RPMI8226 (cell line): ENCODE measurements around the gene CALM3.
"Not testable (repeated sequence)": the region's sequence is repeated elsewhere in the genome, so short reads cannot be mapped to it uniquely, and the experiment has no call there.

Experiments used
- DNase-seq: peaks from one replicate; pipeline ENCODE4 v3.0.0-alpha.2; 2015

Gene CALM3

DNA sequence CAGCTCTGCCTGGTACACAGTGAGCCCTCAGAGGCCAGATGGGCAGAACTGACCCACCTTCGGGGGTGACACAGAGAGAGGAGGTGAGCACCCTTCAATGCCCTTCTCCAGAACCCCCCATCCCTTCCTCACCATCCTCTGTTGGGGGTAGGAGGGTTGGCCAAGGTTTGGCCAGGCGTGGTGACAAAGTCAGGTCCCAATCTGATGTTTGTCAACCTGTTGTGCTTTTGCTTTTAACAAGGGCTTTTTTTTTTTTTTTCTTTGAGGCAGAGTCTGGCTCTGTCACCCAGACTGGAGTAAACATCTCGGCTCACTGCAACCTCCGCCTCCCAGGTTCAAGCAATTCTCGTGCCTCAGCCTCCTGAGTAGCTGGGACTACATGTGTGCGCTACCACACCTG lies 16.5 kb downstream of the CALM3 start:
- no peak for DNase-seq

DNA sequence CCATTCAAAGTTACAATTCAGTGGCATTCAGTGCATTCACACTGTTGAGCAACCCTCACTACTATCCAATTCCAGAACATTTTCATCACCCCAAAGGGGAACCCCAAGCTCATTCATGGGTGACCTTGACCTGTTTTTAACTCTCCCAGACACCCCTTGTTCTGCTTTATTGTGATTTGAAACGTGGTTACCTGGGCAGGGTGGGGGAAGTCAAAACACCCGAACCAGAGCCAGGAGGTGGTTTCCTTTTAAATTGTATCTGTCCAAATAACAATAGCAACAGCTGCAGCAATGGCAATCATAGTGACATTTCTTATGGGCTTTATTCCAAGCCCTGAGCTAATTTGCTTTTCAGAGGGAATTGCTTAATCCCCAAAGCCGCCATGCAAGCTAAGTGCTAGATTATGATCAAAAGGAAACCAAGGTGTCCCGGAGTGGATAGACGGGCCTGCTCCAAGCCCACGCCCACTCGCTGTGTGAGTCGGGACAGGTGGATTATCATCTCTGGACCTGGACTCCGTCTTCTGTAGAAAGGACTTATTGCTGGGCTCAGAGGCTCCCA lies 17.6 kb downstream of the CALM3 start:
- no peak for DNase-seq

DNA sequence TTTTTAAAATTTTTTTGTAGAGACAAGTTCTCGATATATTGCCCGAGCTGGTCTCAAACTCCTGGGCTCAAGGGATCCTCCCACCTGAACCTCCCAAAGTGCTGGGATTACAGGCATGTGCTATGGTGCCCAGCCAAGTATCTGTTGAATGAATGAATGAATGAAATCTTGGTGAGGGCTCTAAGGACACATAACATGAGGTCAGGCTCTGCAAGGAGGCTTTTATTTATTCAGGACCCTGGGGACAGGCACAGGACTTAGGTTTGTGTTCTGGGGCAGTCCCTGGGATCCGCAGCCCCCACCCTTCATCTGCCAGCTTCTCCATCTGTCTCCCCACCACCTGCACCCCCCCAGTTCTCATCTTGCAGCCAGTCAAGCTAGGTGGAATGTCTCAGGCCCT lies 19.1 kb downstream of the CALM3 start:
- no peak for DNase-seq

DNA sequence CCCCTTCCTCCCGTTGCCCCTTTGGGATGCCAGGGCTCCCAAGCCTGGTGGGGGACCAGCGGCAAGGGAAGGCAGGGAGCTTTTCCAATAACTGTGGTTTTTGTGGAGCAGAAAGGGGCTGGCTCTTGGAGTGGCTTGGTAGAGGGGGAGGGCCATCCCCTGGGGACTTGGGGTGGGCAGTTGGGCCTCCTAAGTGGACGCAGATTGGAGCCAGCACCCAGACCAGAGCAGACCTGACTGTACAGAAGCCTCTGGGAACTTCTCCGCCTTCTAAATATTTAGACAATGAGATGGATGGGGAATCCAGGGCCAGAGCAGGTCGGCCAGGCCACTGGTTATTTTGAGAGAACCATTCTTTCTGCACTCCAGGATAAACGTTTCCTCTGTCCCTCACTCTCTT lies 19.6 kb downstream of the CALM3 start:
- DNase-seq: no peak

DNA sequence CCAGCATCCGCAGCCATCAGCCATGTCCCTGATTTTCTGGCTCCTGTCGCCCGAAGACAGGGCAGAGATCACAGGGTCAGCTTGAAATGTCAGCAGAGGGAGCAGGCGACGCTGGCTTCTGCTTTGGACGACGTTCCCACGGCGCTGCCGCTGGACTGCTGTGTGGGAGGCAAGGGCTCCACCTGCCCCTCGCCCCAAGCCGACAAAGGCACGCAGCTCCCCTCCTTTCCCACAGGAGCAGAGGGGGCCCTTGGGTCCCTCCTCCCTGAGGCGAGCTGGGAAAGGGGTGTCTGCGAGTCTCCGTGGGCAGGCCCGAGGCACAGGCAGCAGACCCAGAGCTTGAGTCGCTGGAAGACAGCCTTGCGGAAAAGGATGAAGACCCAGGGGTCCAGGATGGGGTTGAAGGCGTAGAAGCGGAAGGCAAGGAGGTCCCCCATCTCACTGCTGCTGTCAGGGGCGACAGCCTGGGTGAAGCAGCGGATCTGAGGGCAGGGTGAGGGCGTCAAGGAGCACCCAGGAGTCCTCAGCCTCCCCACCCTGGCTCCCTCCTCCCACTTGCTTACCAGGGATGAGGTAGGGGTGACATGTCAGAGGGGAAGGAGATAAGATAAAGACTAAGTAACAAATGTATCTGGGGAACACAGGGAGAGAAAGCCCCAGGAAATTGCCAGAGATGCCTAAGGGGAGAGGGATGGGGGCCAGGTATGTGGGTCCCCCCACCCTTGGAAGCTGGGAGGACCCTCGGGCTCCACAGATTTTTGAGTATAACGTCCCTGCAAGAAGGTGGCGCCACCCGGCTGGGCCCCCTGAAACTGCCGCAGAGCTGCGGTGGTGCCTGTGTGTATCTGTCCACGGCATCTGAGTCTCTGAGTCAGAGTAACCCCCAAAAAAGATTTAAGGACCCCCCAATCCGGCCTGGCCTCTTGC lies 20.3 kb downstream of the CALM3 start:
- no peak for DNase-seq

DNA sequence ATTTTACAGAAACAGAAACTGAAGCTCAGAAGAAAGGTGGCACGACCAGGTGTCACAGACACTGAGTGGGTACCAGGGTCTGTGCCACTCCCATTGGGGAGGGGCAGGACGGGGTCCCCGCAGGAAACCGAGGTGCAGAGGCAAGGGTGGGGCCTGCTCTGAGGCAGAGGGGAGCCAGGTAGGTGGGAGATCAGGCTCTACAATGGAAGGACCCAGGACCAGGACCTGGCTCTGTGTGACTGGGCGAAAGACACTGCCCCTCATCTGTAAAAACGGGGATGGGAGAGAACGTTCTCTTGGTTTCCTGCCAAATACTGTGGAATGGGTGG lies 21.0 kb downstream of the CALM3 start:
- no peak for DNase-seq

DNA sequence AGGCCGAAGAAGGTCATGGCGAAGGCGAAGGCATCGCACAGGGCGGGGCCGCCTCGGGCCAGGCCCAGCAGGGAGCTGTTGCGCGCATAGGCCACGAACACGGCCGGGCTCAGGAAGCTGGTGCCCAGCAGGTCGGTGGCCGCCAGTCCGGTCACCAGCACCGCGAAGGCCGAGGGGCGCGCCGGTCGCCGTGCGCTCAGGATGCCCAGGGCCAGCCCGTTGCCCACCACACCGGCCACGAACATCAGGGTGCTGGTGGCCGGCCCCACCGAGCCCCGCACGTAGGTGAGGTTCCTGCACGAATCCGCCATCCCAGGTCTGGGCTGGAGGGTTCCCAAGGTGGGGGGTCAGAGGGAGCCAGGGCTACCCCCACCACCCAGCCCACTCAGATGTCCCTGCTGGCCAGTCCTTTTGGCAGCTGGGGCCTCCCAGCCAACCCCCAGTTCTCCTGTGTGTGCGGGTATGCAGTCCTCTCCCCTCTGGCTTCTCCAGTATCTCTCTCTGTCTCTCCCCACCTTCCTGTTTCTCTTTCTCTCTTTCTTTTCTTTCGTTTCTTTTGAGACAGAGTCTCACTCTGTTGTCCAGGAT lies 22.9 kb downstream of the CALM3 start:
- no peak for DNase-seq

DNA sequence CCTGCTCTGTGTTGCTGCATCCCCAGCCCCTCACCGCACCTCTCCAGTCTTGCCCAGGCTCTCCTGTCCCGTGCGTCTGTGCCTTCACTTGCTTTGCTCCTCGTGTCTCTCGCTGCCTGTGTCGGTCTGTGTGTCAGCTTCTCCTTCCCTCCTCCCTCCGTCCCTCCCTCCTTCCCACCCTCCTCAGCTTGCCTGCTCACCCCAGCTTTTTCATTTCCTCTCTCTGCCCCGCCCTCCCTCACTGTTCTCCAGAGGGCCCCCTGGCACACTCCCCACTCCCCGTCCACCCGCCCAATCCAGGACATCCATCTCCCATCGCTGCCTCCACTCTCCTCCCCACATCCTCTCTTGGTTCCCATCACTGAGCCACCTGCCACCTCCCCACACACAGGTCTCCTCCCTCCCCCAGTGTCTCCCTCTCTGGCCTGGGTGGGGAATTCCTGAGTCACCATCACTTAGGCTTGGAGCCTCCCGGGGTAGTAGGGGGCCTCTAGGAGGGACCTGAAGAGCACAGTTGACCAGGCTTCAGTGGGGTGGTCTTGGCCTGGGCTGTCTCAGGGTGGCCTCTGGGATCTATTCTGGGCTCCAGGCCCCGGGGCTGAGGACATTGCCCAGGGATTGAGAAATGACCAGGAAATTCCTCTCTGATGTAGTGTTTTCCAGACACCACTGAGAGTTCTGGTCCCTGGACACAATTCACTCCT lies 24.0 kb downstream of the CALM3 start, which contains the start of gene PTGIR:
Gene PTGIR (minus strand): TSS at position 132 of the 704 bp plus-strand sequence. CDS start 864 bp downstream, outside the sequence.
- peak; percentile 23 for DNase-seq

DNA sequence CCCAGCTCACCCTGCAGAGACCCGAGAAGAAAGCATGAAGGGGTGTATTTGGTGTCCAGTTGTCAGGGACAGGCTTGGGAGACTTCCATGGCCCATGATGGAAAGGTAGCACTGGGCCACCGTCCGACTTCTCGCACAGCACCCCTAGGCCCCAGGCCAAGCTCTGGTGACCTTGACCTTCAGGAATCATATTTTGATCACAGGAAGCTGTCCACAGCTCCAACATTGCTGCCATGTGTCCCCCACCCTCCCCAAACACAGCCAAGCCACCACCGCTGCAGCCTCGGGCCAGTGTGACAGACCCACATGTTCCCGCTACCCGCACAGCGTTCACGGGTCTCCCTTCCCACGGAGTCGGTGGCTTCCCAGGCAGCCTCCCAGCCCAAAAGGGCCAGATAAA lies 24.6 kb downstream of the CALM3 start:
- DNase-seq: no peak

DNA sequence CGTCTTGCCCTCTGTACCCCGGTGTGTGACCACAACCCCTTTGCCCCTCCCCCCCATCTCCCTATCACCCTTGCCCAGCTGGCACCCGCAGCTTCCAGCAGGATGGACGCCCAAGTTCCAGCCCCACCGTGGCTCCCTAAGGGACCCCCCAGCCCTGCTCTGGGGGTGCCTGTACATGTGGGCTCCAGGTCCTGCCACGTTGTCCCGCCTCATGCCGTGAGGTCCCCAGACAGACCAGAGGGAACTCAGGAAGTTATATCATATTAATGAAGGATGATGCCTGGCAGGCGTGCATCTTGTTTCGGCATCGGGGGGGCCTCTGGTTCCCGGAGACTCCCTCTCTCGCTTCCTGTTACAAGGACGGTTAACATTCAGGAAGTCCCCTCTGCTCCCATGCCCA lies 25.3 kb downstream of the CALM3 start:
- DNase-seq: no peak

DNA sequence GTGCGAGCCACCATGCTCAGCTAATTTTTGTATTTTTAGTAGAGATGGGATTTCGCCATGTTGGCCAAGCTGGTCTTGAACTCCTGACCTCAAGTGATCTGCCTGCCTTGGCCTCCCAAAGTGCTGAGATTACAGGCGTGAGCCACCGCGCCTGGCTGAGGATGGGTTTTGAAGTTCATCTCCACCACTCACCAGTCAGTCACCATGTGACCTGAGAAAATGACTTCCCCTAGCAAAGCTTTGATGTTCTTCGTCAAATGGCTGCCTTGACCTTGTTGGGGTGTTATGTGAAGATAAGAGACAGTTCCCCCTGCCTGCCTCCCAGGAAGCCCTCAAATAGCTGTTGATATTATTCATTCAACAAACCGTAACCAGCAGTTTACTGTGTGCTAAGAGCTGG lies 27.8 kb downstream of the CALM3 start:
- DNase-seq: not testable (repeated sequence)

DNA sequence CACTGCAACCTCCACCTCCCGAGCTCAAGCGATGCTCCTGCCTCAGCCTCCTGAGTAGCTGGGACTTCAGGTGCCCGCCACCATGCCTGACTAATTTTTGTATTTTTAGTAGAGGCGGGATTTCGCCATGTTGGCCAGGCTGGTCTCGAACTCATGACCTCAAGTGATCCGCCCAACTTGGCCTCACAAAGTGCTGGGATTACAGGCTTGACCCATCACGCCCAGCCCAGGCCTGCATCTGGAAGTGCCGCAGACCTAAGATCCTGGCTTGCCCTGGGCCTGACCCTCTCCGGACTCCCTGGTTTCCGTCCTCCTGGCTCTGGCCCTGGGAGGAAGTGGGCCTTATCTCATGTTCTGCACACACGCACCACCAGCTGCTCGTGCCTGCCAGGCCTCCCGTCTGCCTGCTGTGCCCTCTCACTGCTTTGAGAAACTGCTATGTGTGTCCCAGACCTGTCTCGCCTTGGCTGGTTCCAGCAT lies 28.5 kb downstream of the CALM3 start:
- DNase-seq: no peak

DNA sequence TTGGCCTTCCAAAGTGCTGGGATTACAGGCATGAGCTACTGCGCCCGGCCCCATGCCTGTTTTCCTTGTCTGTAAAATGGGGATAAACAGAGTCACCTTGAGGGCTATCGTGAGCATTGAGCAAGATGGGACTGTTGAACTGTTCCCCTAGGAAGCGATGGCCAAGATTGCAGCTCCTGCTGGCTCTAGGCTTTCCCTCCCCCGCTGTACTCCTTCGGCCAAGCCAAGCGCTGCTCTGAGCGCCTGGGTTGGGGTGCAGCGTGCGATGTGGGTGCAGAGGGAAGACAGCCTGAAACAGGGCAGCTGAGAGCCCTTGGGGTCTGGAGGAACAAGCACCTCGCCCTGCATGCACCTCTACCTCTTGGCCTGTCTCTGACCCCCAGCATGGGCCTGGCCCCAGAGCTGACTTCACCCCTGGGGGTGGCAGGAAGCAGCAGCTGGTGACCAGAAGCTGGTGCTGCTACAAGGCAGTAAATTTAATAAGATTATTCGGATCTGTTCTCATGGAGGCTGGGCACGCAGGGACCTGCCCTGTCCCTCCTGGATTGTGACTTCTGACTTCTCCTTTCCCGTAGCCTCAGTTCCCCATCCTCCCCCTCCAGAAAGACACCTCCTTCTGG lies 29.6 kb downstream of the CALM3 start:
- DNase-seq: no peak

DNA sequence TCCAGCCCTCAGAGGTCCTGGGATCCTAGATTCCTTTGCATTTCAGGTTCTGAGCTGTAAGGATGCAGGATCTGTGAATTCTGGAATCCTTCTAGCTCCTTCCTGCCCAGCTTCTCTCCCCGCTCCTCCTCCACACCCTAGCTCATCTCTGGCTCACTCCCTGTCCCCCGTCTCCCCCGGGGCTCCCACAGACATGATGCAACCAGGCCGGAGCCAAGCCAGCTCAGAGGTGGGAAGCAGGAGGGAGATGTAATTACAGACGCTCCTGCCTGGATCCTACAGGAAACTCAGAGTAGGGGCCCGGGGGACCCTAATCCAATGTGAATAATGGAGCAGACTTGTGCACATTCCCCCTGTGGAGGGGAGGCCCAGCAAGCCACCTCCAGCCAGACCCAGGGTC lies 30.4 kb downstream of the CALM3 start:
- no peak for DNase-seq

DNA sequence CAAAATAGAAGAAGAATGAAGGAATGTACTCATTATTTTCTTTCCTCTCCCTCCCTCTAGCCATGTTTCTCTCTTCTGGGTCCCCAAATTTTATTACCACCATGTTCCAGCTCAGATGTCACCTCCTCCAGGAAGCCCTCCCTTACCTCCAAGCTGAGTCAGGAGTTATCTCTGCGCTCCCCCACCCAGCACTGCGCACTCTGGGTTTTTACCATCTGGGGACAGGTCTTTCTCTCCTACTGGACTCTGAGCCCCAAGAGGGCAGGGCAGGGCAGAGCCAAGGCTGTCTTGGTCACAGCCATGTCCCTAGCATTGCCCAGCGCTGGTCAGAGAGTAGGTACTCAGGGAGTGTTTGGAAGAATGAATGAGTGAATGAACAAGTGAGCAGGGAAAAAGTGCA lies 32.0 kb downstream of the CALM3 start:
- DNase-seq: no peak

DNA sequence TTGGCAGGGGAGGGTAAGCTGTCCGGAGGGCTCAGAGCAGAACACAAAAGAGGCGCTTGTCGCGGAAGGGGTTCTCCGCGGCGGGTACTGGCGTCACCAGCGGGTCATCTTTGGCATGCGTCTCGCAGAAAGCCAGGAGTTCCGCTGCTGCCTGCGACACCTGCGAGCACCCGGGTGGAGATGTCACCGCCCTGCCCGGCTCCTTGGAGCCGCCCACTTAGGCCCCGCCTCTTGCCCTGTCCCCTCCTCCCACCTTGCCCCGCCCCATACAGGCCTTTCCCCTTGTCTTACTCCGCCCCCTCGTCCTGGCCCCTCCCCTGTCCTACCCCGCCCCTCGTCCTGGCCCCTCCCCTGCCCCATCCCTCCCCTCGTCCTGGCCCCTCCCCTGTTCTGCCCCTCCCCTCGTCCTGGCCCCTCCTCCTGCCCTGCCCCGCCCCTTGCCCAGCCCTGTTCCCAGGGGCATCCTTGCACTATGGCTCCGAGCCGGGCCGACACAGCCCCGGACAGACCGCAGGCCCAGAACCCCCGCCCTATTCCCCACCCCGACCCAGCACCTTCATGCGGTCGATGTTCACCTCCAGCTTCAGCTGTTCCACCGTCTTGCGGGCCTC lies 33.0 kb downstream of the CALM3 start:
- DNase-seq: peak; percentile 89

DNA sequence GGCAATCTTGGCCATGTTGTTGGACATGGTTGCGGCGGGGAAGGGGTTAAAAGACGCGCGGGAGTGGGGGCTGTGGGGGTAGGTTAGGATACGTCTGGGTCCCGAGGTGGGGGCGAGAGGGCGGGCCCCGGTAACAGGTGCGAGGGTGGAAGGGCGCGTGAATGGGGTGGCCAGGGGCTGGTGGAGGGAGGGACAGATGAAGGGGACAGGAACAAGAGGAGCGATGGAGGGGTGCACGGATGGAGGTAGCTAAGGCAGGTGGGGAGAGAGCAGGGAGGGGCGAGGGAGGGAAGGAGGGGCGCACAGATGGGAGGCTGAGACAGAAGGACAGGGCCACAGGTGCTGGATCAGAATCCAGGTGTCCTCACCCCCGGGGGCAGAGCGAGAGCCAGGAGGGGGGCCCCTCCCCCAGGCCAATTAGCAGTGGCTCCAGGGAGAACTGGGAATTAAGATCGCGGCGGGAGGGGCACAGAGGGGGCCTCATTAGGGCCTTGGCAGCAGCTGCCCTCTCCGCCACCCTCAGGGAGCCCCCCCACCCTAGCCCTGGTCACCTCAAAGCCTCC lies 33.6 kb downstream of the CALM3 start:
- no peak for DNase-seq

DNA sequence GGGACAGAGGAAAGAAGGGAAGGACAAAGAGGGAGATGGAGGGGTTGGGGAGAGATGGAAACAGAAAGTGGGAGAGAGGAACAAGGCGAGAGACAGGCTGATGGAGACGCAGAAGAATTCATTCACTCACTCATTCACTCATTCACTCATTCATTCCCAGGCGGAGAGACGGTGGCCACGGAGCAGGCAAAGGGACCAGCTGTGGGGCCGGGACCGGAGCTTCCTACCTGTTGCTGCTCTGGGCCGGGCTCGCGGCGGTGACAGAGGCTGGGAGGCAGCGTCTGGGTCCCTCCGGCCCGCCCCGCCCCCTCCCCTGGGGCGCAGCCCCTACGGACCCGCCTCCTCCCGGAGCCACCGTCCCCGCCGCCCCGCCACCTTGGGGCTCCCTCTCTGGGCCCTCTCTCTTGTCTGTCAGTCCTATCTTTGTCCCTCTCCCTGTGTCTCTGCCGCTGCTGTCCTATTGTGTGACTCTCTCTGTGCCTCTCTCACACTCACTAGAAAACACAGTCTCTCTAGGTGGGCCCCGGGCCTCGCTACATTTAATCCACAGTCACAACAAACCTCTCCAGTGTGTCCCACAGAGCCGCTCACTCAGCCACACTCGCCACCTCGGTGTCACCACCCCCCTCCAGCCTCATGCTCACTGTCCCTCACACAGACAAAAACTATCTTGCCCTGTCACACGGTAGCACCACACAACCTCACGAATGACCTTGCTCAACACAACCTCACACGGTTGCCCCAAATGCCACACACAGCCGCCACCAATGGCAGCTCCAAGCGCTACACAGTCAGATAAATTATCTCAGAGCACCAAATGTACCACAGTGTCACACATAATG lies 35.0 kb downstream of the CALM3 start, which contains the start of gene GNG8:
Gene GNG8 (minus strand): TSS at position 283 of the 842 bp plus-strand sequence. CDS start 1,520 bp downstream, outside the sequence.
- DNase-seq: no peak

DNA sequence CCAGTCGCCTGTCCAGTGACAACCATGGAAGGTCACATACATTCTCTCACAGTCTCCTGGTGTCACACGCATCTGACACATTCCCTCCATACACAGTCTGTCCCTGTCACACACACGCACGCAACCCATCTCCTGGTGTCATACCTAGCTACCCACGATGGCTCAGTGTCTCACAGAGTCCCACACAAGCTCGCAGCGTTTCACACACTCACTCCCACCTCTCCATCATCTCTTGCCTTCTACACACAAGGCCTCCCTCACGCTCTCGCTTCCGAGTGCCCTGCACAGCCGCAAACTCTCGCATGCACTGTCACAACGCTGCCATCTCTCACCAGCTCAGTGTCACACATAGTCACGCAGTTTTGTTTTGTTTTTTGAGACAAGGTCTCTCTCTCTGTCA lies 36.1 kb downstream of the CALM3 start:
- no peak for DNase-seq

DNA sequence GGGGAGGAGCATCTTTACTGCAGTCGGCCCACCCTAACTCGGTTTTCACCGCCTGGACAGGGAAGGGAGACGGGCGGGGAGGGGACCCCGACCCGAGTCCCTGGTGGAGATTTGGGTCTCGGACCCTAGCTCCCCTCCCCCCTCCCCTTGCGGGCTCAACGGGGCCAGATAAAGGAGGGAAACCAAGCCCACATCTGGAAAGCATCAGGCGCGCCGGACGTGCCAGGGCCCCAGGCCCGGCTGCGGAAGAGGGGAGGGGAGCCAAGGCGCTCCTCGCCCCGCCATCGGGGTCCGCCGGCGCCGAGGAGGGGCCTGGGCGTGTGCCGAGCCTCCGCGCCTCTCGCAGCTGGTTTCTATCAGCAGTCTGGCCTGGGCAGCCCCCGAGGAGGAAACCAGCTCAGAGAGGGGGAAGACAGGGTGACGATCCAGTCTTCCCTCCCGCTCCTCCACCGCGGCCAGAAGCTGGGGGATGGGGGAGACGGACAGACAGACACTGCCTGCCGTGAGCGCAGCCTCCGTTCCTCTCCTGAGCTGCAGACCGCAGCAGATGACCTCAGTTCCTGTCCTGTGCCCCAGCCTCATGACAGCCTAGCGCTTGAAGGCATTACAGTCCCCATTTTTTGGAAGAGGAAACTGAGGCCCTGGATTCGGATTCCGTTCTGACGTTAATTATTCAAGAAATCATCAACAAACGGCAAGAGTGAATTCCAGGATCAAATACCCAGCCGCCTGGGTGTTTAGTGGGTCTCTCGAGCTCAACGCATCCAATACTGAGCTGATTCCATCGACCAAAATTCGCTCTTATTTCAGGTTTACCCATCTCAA lies 38.4 kb downstream of the CALM3 start:
- peak; percentile 32 for DNase-seq
